Retinal pigment epithelial cell (primary cell): Measurements from ENCODE around the gene SUDS3.

Experiments used
- DNase-seq: peaks from one replicate; pipeline ENCODE4 v3.0.0-alpha.2; 2010; ENCODE audit warnings: low read depth
- H3K4me3 ChIP-seq: 2 replicates; pipeline ENCODE4 v1.5.1; 2011; ENCODE audit warnings: mild to moderate bottlenecking, low read length, control low read depth, moderate library complexity
- CTCF ChIP-seq: conservative IDR thresholded peaks from 2 replicates; pipeline ENCODE4 v1.5.1; 2011; ENCODE audit warnings: low read depth, low read length, control low read depth, inconsistent platforms

Gene SUDS3

GRCh38 chr12:118463677-118464076 lies 87.3 kb downstream of the SUDS3 start:
- TF ChIP-seq CTCF: no peak
- DNase-seq: no peak
- no peak overlapping the region for H3K4me3 ChIP-seq

- no peak for DNase-seq
- no peak overlapping the region for H3K4me3 ChIP-seq
- TF ChIP-seq CTCF: no peak
These were observed 89.4 kb downstream of the SUDS3 start for GRCh38 chr12:118465706-118466105.
